ENCODE data around the gene PHACTR1. TPM values are rescaled to one million over a fixed set of nuclear protein-coding genes. Genes with fewer than 3 reads are reported as not detected.

PHACTR1 gene
- total RNA-seq, 1 donor from 2014 or later: 0.49 TPM

DNA sequence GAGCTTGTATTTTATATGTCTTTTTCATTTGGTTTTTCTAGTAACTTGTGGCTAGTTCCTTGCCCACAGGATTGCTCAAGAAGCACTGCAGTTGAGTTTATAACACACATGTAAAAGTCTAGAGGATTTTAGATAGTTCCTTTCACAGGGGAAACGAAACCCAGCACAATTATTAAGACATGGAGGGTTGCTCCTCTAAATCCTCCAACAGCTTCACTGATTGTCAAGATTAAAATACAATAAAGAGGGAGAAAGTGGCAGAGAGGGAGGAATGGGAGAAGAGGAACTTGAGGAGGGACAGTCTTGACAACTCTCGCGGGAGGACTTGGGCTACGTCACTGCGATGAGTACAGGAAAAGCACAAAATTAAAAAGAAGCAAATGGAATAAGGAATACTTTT, 621.5 kb downstream of the PHACTR1 start:
- Histone ChIP-seq H3K4me1 (peaks cover 8% of the 10 kb centered on the region), H3K27ac (no peak overlapping the region), H3K27me3 (no peaks in the 10 kb centered on the region), H3K9me3 (no peaks in the 10 kb centered on the region), H3K4me3 (no peak overlapping the region), H3K36me3 (no peaks in the 10 kb centered on the region)
- no peak for DNase-seq (ENCODE audit: extremely low spot score in 2 of 2)
- intact Hi-C loops (cut with DNase I): loop anchor here (5.0 kb wide), 1 partner anchor 199 kb away; no protein-coding TSS in a partner anchor
- TF ChIP-seq CTCF (IDR thresholded peaks at IDR 0.05) (no peak), POLR2AphosphoS5 (IDR thresholded peaks at IDR 0.05; ENCODE audit: insufficient read depth in 1 of 2, low read depth in 1 of 2) (no peak)

Small RNA genes within 50 kb of the gene (small RNA-seq; reads per million reads assigned to genes)
- not detected for gene RNU1-11P
